Lower leg skin (tissue), 3 donors: Measurements from ENCODE around the gene SLC5A3.

Source experiments
- CTCF ChIP-seq, 3 donors: fragments of 450-650 bp; IDR thresholded peaks; one replicate each; pipeline ENCODE4 v1.5.1; 2016; ENCODE audit warnings: antibody characterized with exemption in 3 of 3, mild to moderate bottlenecking in 3 of 3, moderate library complexity in 2 of 3
- POLR2A ChIP-seq, 2 donors: fragments of 450-650 bp; IDR thresholded peaks; one replicate each; pipeline ENCODE4 v1.6.1; 2016 to 2017; ENCODE audit warnings: antibody characterized with exemption in 2 of 2, mild to moderate bottlenecking in 1 of 2, moderate library complexity in 1 of 2

- no peak for TF ChIP-seq POLR2A (IDR thresholded peaks at IDR 0.05)
- TF ChIP-seq CTCF (IDR thresholded peaks at IDR 0.05) = no peak
These were observed 43.2 kb downstream of the SLC5A3 start for GRCh38 chr21:34116569-34116968.
